ENCODE data around the gene THEM4. TPM values are rescaled to one million over a fixed set of nuclear protein-coding genes. Genes with fewer than 3 reads are reported as not detected.

Gene THEM4
- total RNA-seq, 1 donor: 9.8 TPM

- Histone ChIP-seq H3K4me3 (ENCODE audit: insufficient read depth, low read length) (no peak overlapping the region), H3K4me2 (ENCODE audit: insufficient read depth, low read length) (no peak overlapping the region), H4K20me1 (ENCODE audit: insufficient read depth, low read length) (no peaks in the 10 kb centered on the region), H3K27me3 (ENCODE audit: insufficient read depth, low read length) (no peaks in the 10 kb centered on the region), H3K9me3 (ENCODE audit: low read depth, low read length) (no peaks in the 10 kb centered on the region), H3K79me2 (ENCODE audit: insufficient read depth, low read length) (no peaks in the 10 kb centered on the region), H2AFZ (ENCODE audit: low read length) (no peak overlapping the region), H3K27ac (ENCODE audit: low read depth, low read length) (peak overlapping the region; percentile 11), H3K36me3 (ENCODE audit: insufficient read depth, low read length) (no peaks in the 10 kb centered on the region), H3K4me1 (ENCODE audit: insufficient read depth, low read length) (peaks cover 17% of the 10 kb centered on the region)
- TF ChIP-seq CTCF (IDR thresholded peaks at IDR 0.05; ENCODE audit: extremely low read depth, low read depth, low read length): no peak
- no peak for DNase-seq (ENCODE audit: insufficient read length, low spot score, missing footprints)
Measured at GRCh38 chr1:151947140-151947539, 37.8 kb upstream of the THEM4 start.

- H3K79me2 ChIP-seq (ENCODE audit: insufficient read depth, low read length): no peaks in the 10 kb centered on the region
- H3K4me1 ChIP-seq (ENCODE audit: insufficient read depth, low read length): peaks cover 23% of the 10 kb centered on the region
- peak overlapping the region; percentile 28 for H3K4me2 ChIP-seq (ENCODE audit: insufficient read depth, low read length)
- no peak for TF ChIP-seq CTCF (IDR thresholded peaks at IDR 0.05; ENCODE audit: extremely low read depth, low read depth, low read length)
- H3K27ac ChIP-seq (ENCODE audit: low read depth, low read length): peak overlapping the region; percentile 44
- no peak overlapping the region for H3K4me3 ChIP-seq (ENCODE audit: insufficient read depth, low read length)
- no peaks in the 10 kb centered on the region for H4K20me1 ChIP-seq (ENCODE audit: insufficient read depth, low read length)
- H3K36me3 ChIP-seq (ENCODE audit: insufficient read depth, low read length): no peaks in the 10 kb centered on the region
- no peak overlapping the region for H2AFZ ChIP-seq (ENCODE audit: low read length)
- H3K9me3 ChIP-seq (ENCODE audit: low read depth, low read length): no peaks in the 10 kb centered on the region
- H3K27me3 ChIP-seq (ENCODE audit: insufficient read depth, low read length): no peaks in the 10 kb centered on the region
- DNase-seq (ENCODE audit: insufficient read length, low spot score, missing footprints): peak; percentile 88
Measured at GRCh38 chr1:151945725-151946722, 36.7 kb upstream of the THEM4 start.

GRCh38 chr1:151944857-151945575 is 35.7 kb upstream of the THEM4 start:
- peak overlapping the region; percentile 28 for H3K4me2 ChIP-seq (ENCODE audit: insufficient read depth, low read length)
- no peak overlapping the region for H3K4me3 ChIP-seq (ENCODE audit: insufficient read depth, low read length)
- H3K79me2 ChIP-seq (ENCODE audit: insufficient read depth, low read length): no peaks in the 10 kb centered on the region
- no peak for TF ChIP-seq CTCF (IDR thresholded peaks at IDR 0.05; ENCODE audit: extremely low read depth, low read depth, low read length)
- H3K9me3 ChIP-seq (ENCODE audit: low read depth, low read length): no peaks in the 10 kb centered on the region
- peaks cover 28% of the 10 kb centered on the region for H3K4me1 ChIP-seq (ENCODE audit: insufficient read depth, low read length)
- no peak overlapping the region for H2AFZ ChIP-seq (ENCODE audit: low read length)
- no peak for DNase-seq (ENCODE audit: insufficient read length, low spot score, missing footprints)
- no peaks in the 10 kb centered on the region for H3K27me3 ChIP-seq (ENCODE audit: insufficient read depth, low read length)
- peak overlapping the region; percentile 44 for H3K27ac ChIP-seq (ENCODE audit: low read depth, low read length)
- H3K36me3 ChIP-seq (ENCODE audit: insufficient read depth, low read length): no peaks in the 10 kb centered on the region
- no peaks in the 10 kb centered on the region for H4K20me1 ChIP-seq (ENCODE audit: insufficient read depth, low read length)

Measured in osteoblast (primary cell).